A549 treated with CORT108297 at 1 μM for 4 hours (cell line): ENCODE data around the gene USP17L12. TPM values are rescaled to one million over a fixed set of nuclear protein-coding genes. Genes with fewer than 3 reads are reported as not detected.

ENCODE experiments used
- total RNA-seq: library from RNA; stranded (reverse); fragments of 200-300 nt; extraction: Qiagen RNA extraction; gene quantifications from 5 replicates; pipeline ENCODE4 v1.2.3, GENCODE V29; 2022

USP17L12 gene
- total RNA-seq = not detected in 5 replicates

GRCh38 chr4:9219852-9220251, at the start of gene USP17L12:
Gene USP17L12, plus strand, starts transcription at chr4:9220152. Its CDS starts 0 bp downstream, at chr4:9220152.

GRCh38 chr4:9210357-9210756, 9.6 kb upstream of the USP17L12 start, which contains the start of gene USP17L10:
Gene USP17L10, plus strand, starts transcription at chr4:9210657. Its CDS starts 0 bp downstream, at chr4:9210657.

GRCh38 chr4:9215105-9215504, 4.8 kb upstream of the USP17L12 start, which contains the start of gene USP17L11:
Gene USP17L11, plus strand, starts transcription at chr4:9215405. Its CDS starts 0 bp downstream, at chr4:9215405.

GRCh38 chr4:9224596-9224995, 4.6 kb downstream of the USP17L12 start, which contains the start of gene USP17L13:
Gene USP17L13, plus strand, starts transcription at chr4:9224896. Its CDS starts 0 bp downstream, at chr4:9224896.

GRCh38 chr4:9234085-9234484, 14.1 kb downstream of the USP17L12 start, which contains the start of gene USP17L15:
Gene USP17L15, plus strand, starts transcription at chr4:9234385. Its CDS starts 0 bp downstream, at chr4:9234385.

GRCh38 chr4:9243579-9243978, 23.6 kb downstream of the USP17L12 start, which contains the start of gene USP17L17:
Gene USP17L17, plus strand, starts transcription at chr4:9243879. Its CDS starts 0 bp downstream, at chr4:9243879.

GRCh38 chr4:9247953-9248680, 28.2 kb downstream of the USP17L12 start, which contains the start of gene USP17L18:
Gene USP17L18, plus strand, starts transcription at chr4:9248630. Its CDS starts 0 bp downstream, at chr4:9248630.

GRCh38 chr4:9253078-9253477, 33.1 kb downstream of the USP17L12 start, which contains the start of gene USP17L19:
Gene USP17L19, plus strand, starts transcription at chr4:9253378. Its CDS starts 0 bp downstream, at chr4:9253378.

GRCh38 chr4:9257824-9258223, 37.9 kb downstream of the USP17L12 start, which contains the start of gene USP17L20:
Gene USP17L20, plus strand, starts transcription at chr4:9258124. Its CDS starts 0 bp downstream, at chr4:9258124.

GRCh38 chr4:9262572-9262971, 42.6 kb downstream of the USP17L12 start, which contains the start of gene USP17L21:
Gene USP17L21, plus strand, starts transcription at chr4:9262872. Its CDS starts 0 bp downstream, at chr4:9262872.

GRCh38 chr4:9267319-9267718, 47.4 kb downstream of the USP17L12 start, which contains the start of gene USP17L22:
Gene USP17L22, plus strand, starts transcription at chr4:9267619. Its CDS starts 0 bp downstream, at chr4:9267619.

Other genes starting within 250 kb of the USP17L12 start
- gene FAM90A26, start 49.7 kb upstream of the USP17L12 start, total RNA-seq = not detected in 5 replicates
- not detected in 5 replicates for gene USP17L10, start 9.5 kb upstream of the USP17L12 start, total RNA-seq
- not detected in 5 replicates for gene USP17L11, start 4.7 kb upstream of the USP17L12 start, total RNA-seq
- not detected in 5 replicates for gene USP17L13, start 4.7 kb downstream of the USP17L12 start, total RNA-seq
- gene USP17L15, start 14.2 kb downstream of the USP17L12 start, total RNA-seq = not detected in 5 replicates
- gene USP17L17, start 23.7 kb downstream of the USP17L12 start, total RNA-seq = not detected in 5 replicates
- gene USP17L18, start 28.5 kb downstream of the USP17L12 start, total RNA-seq = not detected in 5 replicates
- gene USP17L19, start 33.2 kb downstream of the USP17L12 start, total RNA-seq = not detected in 5 replicates
- gene USP17L20, start 38.0 kb downstream of the USP17L12 start, total RNA-seq = not detected in 5 replicates
- not detected in 5 replicates for gene USP17L21, start 42.7 kb downstream of the USP17L12 start, total RNA-seq
- gene USP17L22, start 47.5 kb downstream of the USP17L12 start, total RNA-seq = not detected in 5 replicates
- not detected in 5 replicates for gene USP17L24, start 105.0 kb downstream of the USP17L12 start, total RNA-seq
- not detected in 5 replicates for gene USP17L25, start 109.8 kb downstream of the USP17L12 start, total RNA-seq
- not detected in 5 replicates for gene USP17L26, start 114.5 kb downstream of the USP17L12 start, total RNA-seq
- not detected in 5 replicates for gene USP17L5, start 119.3 kb downstream of the USP17L12 start, total RNA-seq
- gene USP17L27, start 124.0 kb downstream of the USP17L12 start, total RNA-seq = not detected in 5 replicates
- not detected in 5 replicates for gene USP17L28, start 128.7 kb downstream of the USP17L12 start, total RNA-seq
- not detected in 5 replicates for gene USP17L29, start 133.5 kb downstream of the USP17L12 start, total RNA-seq
- gene USP17L30, start 143.0 kb downstream of the USP17L12 start, total RNA-seq = not detected in 5 replicates
- not detected in 5 replicates for gene DEFB131A, start 224.3 kb downstream of the USP17L12 start, total RNA-seq